A673 (cell line): ENCODE measurements around the gene ERFE. TPM values are rescaled to one million over a fixed set of nuclear protein-coding genes. Genes with fewer than 3 reads are reported as not detected.

Experiments
- BruUV-seq: library from RNA; stranded (reverse); fragments of 400-500 nt; replicated peaks from 2 replicates; lab custom pipeline; 2021; lab: Mats Ljungman, UMichigan
- CTCF ChIA-PET: fragments of 300-600 bp; sonication (Branson Sonifier 250); formaldehyde crosslinking; loops from one replicate; lab custom pipeline; 2022; ENCODE audit warnings: antibody characterized with exemption; lab: Charles Lee
- POLR2A ChIA-PET: fragments of 300-600 bp; sonication (Branson Sonifier 250); formaldehyde crosslinking; loops from one replicate; lab custom pipeline; 2022; ENCODE audit warnings: antibody characterized with exemption; ENCODE audit not compliant: low non-redundant PET; lab: Charles Lee
- DNase-seq: peaks from one replicate; pipeline ENCODE4 v3.0.0-alpha.2; 2015; ENCODE audit warnings: low spot score
- H3K27ac ChIP-seq: fragments of 200-600 bp; sonication (generic); 2 replicates; pipeline ENCODE4 v1.5.1; 2016; ENCODE audit warnings: mixed run types, low read depth, mild to moderate bottlenecking, mixed read lengths, antibody characterized with exemption, low read length; ENCODE audit not compliant: poor library complexity, severe bottlenecking
- H3K27me3 ChIP-seq: fragments of 200-600 bp; sonication (generic); replicated peaks from 2 replicates; pipeline ENCODE4 v1.6.1; 2017; ENCODE audit warnings: mixed run types, low read depth, mild to moderate bottlenecking, mixed read lengths, antibody characterized with exemption, low read length; ENCODE audit not compliant: insufficient read depth, poor library complexity
- H3K36me3 ChIP-seq: fragments of 200-600 bp; sonication (generic); 2 replicates; pipeline ENCODE4 v1.6.1; 2016; ENCODE audit warnings: mixed run types, mild to moderate bottlenecking, mixed read lengths, antibody characterized with exemption, low read length; ENCODE audit not compliant: insufficient read depth, poor library complexity, severe bottlenecking
- H3K4me1 ChIP-seq: fragments of 200-600 bp; sonication (generic); 2 replicates; pipeline ENCODE4 v1.6.1; 2017; ENCODE audit warnings: mixed run types, mild to moderate bottlenecking, mixed read lengths, antibody characterized with exemption, low read length; ENCODE audit not compliant: insufficient read depth, poor library complexity, severe bottlenecking
- H3K4me3 ChIP-seq: fragments of 200-600 bp; sonication (generic); 2 replicates; pipeline ENCODE4 v1.5.1; 2016; ENCODE audit warnings: low read depth, mixed run types, mild to moderate bottlenecking, mixed read lengths, low read length; ENCODE audit not compliant: poor library complexity, severe bottlenecking
- H3K9me3 ChIP-seq: fragments of 200-600 bp; sonication (generic); 2 replicates; pipeline ENCODE4 v1.6.1; 2016; ENCODE audit warnings: mixed run types, low read depth, mild to moderate bottlenecking, mixed read lengths, antibody characterized with exemption, low read length; ENCODE audit not compliant: poor library complexity, severe bottlenecking
- CTCF ChIP-seq: fragments of 300-800, 200-600 bp; sonication (generic); conservative IDR thresholded peaks from 2 replicates; pipeline ENCODE4 v1.5.1; 2017; ENCODE audit warnings: low read depth, mild to moderate bottlenecking, antibody characterized with exemption, low read length, moderate library complexity, mixed read lengths
- EZH2 ChIP-seq: fragments of 200-600 bp; sonication (generic); IDR thresholded peaks from 2 replicates; pipeline ENCODE4 v1.6.1; 2017; ENCODE audit warnings: borderline replicate concordance, low read depth, mild to moderate bottlenecking, mixed read lengths, antibody characterized with exemption, low read length; ENCODE audit not compliant: poor library complexity, severe bottlenecking
- intact Hi-C: fragments of 100-400 bp; cut with micrococcal nuclease; formaldehyde crosslinking; loops from one replicate; pipeline ENCODE4 v1.10.0; 2022; ENCODE audit not compliant: unreplicated experiment
- total RNA-seq: library from RNA; stranded (reverse); gene quantifications from 2 replicates; pipeline ENCODE4 v1.2.3, GENCODE V29; 2021

ERFE gene
- total RNA-seq, 1 experiment from 2014 or later = 6.1 TPM

- intact Hi-C loops = no loop called here
- POLR2A ChIA-PET = no interaction called here
These were observed 44.6 kb downstream of the ERFE start, which contains the start of gene ILKAP for GRCh38 chr2:238203094-238203972. Gene ILKAP (minus strand): TSS chr2:238203695. CDS start chr2:238203553, 142 bp downstream.

GRCh38 chr2:238203973-238204683, 45.4 kb downstream of the ERFE start:
- Histone ChIP-seq H3K27me3 (peaks cover 2% of the 10 kb centered on the region), H3K36me3 (no peaks in the 10 kb centered on the region), H3K4me1 (peaks cover 18% of the 10 kb centered on the region), H3K9me3 (no peaks in the 10 kb centered on the region), H3K27ac (peak overlapping the region; percentile 91), H3K4me3 (peak overlapping the region; percentile 92)
- TF ChIP-seq CTCF (no peak), EZH2 (no peak)
- ChIA-PET CTCF (no interaction called here), POLR2A (no interaction called here)
- intact Hi-C loops = no loop called here
- no peak for DNase-seq
- TSS peak; percentile 90 for BruUV-seq

More at GRCh38 chr2:238203094-238203972, 44.6 kb downstream of the ERFE start, which contains the start of gene ILKAP:
- peak within 1 kb of the TSS; percentile 91 for H3K27ac ChIP-seq
- H3K36me3 ChIP-seq = no peaks in the 10 kb centered on the region
- no peak for TF ChIP-seq CTCF
- TF ChIP-seq EZH2 = no peak
- peaks cover 21% of the 10 kb centered on the region for H3K4me1 ChIP-seq
- CTCF ChIA-PET = interaction anchor here (0.6 kb wide), 1 partner anchor 18 kb away, joined by 4 read pairs; no protein-coding TSS in a partner anchor
- no peaks in the 10 kb centered on the region for H3K9me3 ChIP-seq
- peak; percentile 91 for DNase-seq
- peak within 1 kb of the TSS; percentile 92 for H3K4me3 ChIP-seq
- no TSS peak for BruUV-seq
- H3K27me3 ChIP-seq = peaks cover 2% of the 10 kb centered on the region

GRCh38 chr2:238207006-238207405, 48.2 kb downstream of the ERFE start:
- BruUV-seq = no TSS peak
- TF ChIP-seq EZH2 (no peak), CTCF (no peak)
- POLR2A ChIA-PET = no interaction called here

More at GRCh38 chr2:238207006-238207405, 48.2 kb downstream of the ERFE start:
- H3K4me3 ChIP-seq = no peak overlapping the region
- H3K9me3 ChIP-seq = no peaks in the 10 kb centered on the region
- DNase-seq = no peak
- H3K27ac ChIP-seq = no peak overlapping the region
- CTCF ChIA-PET = no interaction called here
- intact Hi-C loops = no loop called here
- H3K36me3 ChIP-seq = no peaks in the 10 kb centered on the region
- peaks cover 2% of the 10 kb centered on the region for H3K27me3 ChIP-seq
- peaks cover 8% of the 10 kb centered on the region for H3K4me1 ChIP-seq
